SK-N-SH treated with all-trans-retinoic acid at 6 μM for 48 hours (cell line): Measurements from ENCODE around the gene THAP8.

ENCODE experiments used
- ATAC-seq: fragments of 200-7000 bp; cut with Tn5 transposase; 3 replicates; pipeline ENCODE4 v1.9.1; 2020; ENCODE audit warnings: mild to moderate bottlenecking, moderate library complexity
- ARNTL ChIP-seq: fragments of 450-650 bp; formaldehyde crosslinking; IDR thresholded peaks from 2 replicates; pipeline ENCODE4 v1.5.0; 2020; ENCODE audit warnings: low read depth, mild to moderate bottlenecking, moderate library complexity, borderline replicate concordance
- BACH2 ChIP-seq: fragments of 250-450 bp; sonication (Bioruptor Pico); IDR thresholded peaks from 2 replicates; pipeline ENCODE4 v1.9.0; 2021; ENCODE audit warnings: mild to moderate bottlenecking, borderline replicate concordance
- CREB5 ChIP-seq: fragments of 250-450 bp; sonication (Bioruptor Pico); IDR thresholded peaks from 2 replicates; pipeline ENCODE4 v1.5.1; 2020; ENCODE audit warnings: low read depth, mild to moderate bottlenecking, moderate library complexity
- CSDC2 ChIP-seq: fragments of 250-450 bp; sonication (Bioruptor Pico); IDR thresholded peaks from 2 replicates; pipeline ENCODE4 v1.5.0; 2020; ENCODE audit warnings: mild to moderate bottlenecking, moderate library complexity
- CSRNP3 ChIP-seq: fragments of 250-450 bp; sonication (Bioruptor Pico); IDR thresholded peaks from 2 replicates; pipeline ENCODE4 v1.5.1; 2021; ENCODE audit warnings: mild to moderate bottlenecking, moderate library complexity
- ESRRG ChIP-seq: fragments of 250-450 bp; sonication (Bioruptor Pico); IDR thresholded peaks from 2 replicates; pipeline ENCODE4 v1.6.1; 2021; ENCODE audit warnings: mild to moderate bottlenecking
- GLIS3 ChIP-seq: fragments of 250-450 bp; sonication (Bioruptor Pico); IDR thresholded peaks from 2 replicates; pipeline ENCODE4 v1.5.0; 2020; ENCODE audit warnings: mild to moderate bottlenecking, moderate library complexity
- ISL1 ChIP-seq: fragments of 250-450 bp; sonication (Bioruptor Pico); IDR thresholded peaks from 2 replicates; pipeline ENCODE4 v2.1.2; 2022; ENCODE audit warnings: mild to moderate bottlenecking, moderate library complexity
- OSR1 ChIP-seq: fragments of 250-450 bp; sonication (Bioruptor Pico); IDR thresholded peaks from 2 replicates; pipeline ENCODE4 v1.8.0; 2022; ENCODE audit warnings: moderate library complexity, mild to moderate bottlenecking, inconsistent platforms
- PATZ1 ChIP-seq: fragments of 250-450 bp; sonication (Bioruptor Pico); IDR thresholded peaks from 2 replicates; pipeline ENCODE4 v1.8.0; 2020; ENCODE audit warnings: mild to moderate bottlenecking, moderate library complexity, borderline replicate concordance
- POU6F1 ChIP-seq: fragments of 250-450 bp; sonication (Bioruptor Pico); IDR thresholded peaks from 2 replicates; pipeline ENCODE4 v1.8.0; 2021; ENCODE audit warnings: low read depth, mild to moderate bottlenecking, moderate library complexity, borderline replicate concordance
- PPARA ChIP-seq: fragments of 250-450 bp; sonication (Bioruptor Pico); IDR thresholded peaks from 2 replicates; pipeline ENCODE4 v1.5.0; 2020; ENCODE audit warnings: mild to moderate bottlenecking, borderline replicate concordance
- RARB ChIP-seq: fragments of 250-450 bp; sonication (Bioruptor Pico); IDR thresholded peaks from 2 replicates; pipeline ENCODE4 v1.8.0; 2021; ENCODE audit warnings: mild to moderate bottlenecking, moderate library complexity
- SNAI2 ChIP-seq: fragments of 250-450 bp; sonication (Bioruptor Pico); IDR thresholded peaks from 2 replicates; pipeline ENCODE4 v1.5.0; 2020; ENCODE audit warnings: mild to moderate bottlenecking, moderate library complexity
- TCF4 ChIP-seq: fragments of 250-450 bp; sonication (Bioruptor Pico); IDR thresholded peaks from 2 replicates; pipeline ENCODE4 v1.8.0; 2021; ENCODE audit warnings: mild to moderate bottlenecking, moderate library complexity, borderline replicate concordance
- TOX ChIP-seq: fragments of 250-450 bp; sonication (Bioruptor Pico); IDR thresholded peaks from 2 replicates; pipeline ENCODE4 v1.8.0; 2021; ENCODE audit warnings: mild to moderate bottlenecking, moderate library complexity, borderline replicate concordance
- TSHZ2 ChIP-seq: fragments of 250-450 bp; sonication (Bioruptor Pico); IDR thresholded peaks from 2 replicates; pipeline ENCODE4 v1.5.0; 2020; ENCODE audit warnings: mild to moderate bottlenecking, moderate library complexity
- ZC3H10 ChIP-seq: fragments of 250-450 bp; sonication (Bioruptor Pico); IDR thresholded peaks from 2 replicates; pipeline ENCODE4 v1.5.1; 2021; ENCODE audit warnings: mild to moderate bottlenecking, moderate library complexity
- ZNF565 ChIP-seq: fragments of 450-650 bp; formaldehyde crosslinking; conservative IDR thresholded peaks from 2 replicates; pipeline ENCODE4 v1.5.0; 2020; ENCODE audit warnings: low read depth, mild to moderate bottlenecking, moderate library complexity
- ZNF70 ChIP-seq: fragments of 450-650 bp; formaldehyde crosslinking; IDR thresholded peaks from 2 replicates; pipeline ENCODE4 v1.5.0; 2020; ENCODE audit warnings: mild to moderate bottlenecking, moderate library complexity

Gene THAP8

GRCh38 chr19:36003284-36003683 lies 50.8 kb downstream of the THAP8 start:
- TF ChIP-seq SNAI2, result no peak
- TF ChIP-seq ISL1 (CRISPR knock-in tag), result no peak
- no peak for TF ChIP-seq CSDC2 (CRISPR knock-in tag)
- TF ChIP-seq CSRNP3, result no peak
- TF ChIP-seq OSR1 (CRISPR knock-in tag), result no peak
- TF ChIP-seq PATZ1 (CRISPR knock-in tag), result no peak
- TF ChIP-seq ARNTL, result no peak
- TF ChIP-seq GLIS3 (CRISPR knock-in tag), result no peak
- ATAC-seq, result no peak

- no peak for ATAC-seq
- TF ChIP-seq TOX (no peak), SNAI2 (no peak), TCF4 (no peak), ZC3H10 (CRISPR knock-in tag) (no peak), ZNF565 (CRISPR knock-in tag) (no peak), CSDC2 (CRISPR knock-in tag) (no peak), PATZ1 (CRISPR knock-in tag) (no peak), ARNTL (no peak), ZNF70 (CRISPR knock-in tag) (no peak), CSRNP3 (no peak), GLIS3 (CRISPR knock-in tag) (no peak)
These were observed 52.5 kb downstream of the THAP8 start for GRCh38 chr19:36001605-36002004.

- no peak for TF ChIP-seq TOX
- TF ChIP-seq SNAI2, result no peak
- TF ChIP-seq PATZ1 (CRISPR knock-in tag), result no peak
- no peak for TF ChIP-seq ESRRG
- no peak for TF ChIP-seq TSHZ2 (CRISPR knock-in tag)
- TF ChIP-seq RARB (CRISPR knock-in tag), result no peak
- no peak for TF ChIP-seq GLIS3 (CRISPR knock-in tag)
- TF ChIP-seq PPARA (CRISPR knock-in tag), result no peak
- no peak for TF ChIP-seq CREB5 (CRISPR knock-in tag)
- TF ChIP-seq ZC3H10 (CRISPR knock-in tag), result no peak
- no peak for TF ChIP-seq BACH2 (CRISPR knock-in tag)
- TF ChIP-seq CSDC2 (CRISPR knock-in tag), result no peak
- TF ChIP-seq POU6F1 (CRISPR knock-in tag), result no peak
- ATAC-seq, result no peak
These were observed 57.3 kb downstream of the THAP8 start for GRCh38 chr19:35996777-35997176.
